ENCODE results near the gene TSC22D2. TPM values are rescaled to one million over a fixed set of nuclear protein-coding genes. Genes with fewer than 3 reads are reported as not detected.

TSC22D2 gene
- total RNA-seq, 1 donor from 2014 or later, result 64.4 TPM

DNA sequence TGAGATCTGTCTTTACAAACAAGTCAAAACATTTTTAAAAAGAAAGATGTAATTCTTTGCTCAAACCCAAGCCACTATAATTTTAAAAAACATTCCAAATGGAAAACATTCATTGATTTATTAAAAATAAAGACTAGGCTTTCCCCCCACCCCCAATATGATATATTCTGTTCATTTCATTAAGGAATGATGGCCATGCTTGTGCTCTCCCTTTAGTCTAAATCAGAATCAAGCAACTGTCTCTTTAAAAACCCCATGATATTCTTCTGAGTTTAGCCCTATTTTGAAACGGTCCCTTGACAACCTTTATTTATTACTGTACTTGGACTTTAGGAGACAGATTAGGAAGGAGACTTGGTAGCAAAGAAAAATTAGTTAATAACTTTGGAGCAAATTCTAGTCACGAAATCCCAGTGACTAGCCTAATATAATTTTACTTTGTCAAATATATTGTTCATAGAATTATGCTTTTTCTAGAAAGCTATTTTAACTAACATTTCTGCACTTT is 38.4 kb downstream of the TSC22D2 start:
- H3K4me1 Mint-ChIP-seq (ENCODE audit: unreplicated experiment), result peaks cover 27% of the 10 kb centered on the region
- H3K27me3 Mint-ChIP-seq, result no peaks in the 10 kb centered on the region
- H3K36me3 Mint-ChIP-seq, result peaks cover 34% of the 10 kb centered on the region
- H3K27ac Mint-ChIP-seq, result no peak overlapping the region
- peaks cover 5% of the 10 kb centered on the region for H3K9me3 Mint-ChIP-seq
- TF ChIP-seq, protein P1, sequence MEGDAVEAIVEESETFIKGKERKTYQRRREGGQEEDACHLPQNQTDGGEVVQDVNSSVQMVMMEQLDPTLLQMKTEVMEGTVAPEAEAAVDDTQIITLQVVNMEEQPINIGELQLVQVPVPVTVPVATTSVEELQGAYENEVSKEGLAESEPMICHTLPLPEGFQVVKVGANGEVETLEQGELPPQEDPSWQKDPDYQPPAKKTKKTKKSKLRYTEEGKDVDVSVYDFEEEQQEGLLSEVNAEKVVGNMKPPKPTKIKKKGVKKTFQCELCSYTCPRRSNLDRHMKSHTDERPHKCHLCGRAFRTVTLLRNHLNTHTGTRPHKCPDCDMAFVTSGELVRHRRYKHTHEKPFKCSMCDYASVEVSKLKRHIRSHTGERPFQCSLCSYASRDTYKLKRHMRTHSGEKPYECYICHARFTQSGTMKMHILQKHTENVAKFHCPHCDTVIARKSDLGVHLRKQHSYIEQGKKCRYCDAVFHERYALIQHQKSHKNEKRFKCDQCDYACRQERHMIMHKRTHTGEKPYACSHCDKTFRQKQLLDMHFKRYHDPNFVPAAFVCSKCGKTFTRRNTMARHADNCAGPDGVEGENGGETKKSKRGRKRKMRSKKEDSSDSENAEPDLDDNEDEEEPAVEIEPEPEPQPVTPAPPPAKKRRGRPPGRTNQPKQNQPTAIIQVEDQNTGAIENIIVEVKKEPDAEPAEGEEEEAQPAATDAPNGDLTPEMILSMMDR (conservative IDR thresholded peaks at IDR 0.05), result no peak
- no peak overlapping the region for H3K4me3 Mint-ChIP-seq
- DNase-seq (ENCODE audit: extremely low spot score, unreplicated experiment), result no peak

DNA sequence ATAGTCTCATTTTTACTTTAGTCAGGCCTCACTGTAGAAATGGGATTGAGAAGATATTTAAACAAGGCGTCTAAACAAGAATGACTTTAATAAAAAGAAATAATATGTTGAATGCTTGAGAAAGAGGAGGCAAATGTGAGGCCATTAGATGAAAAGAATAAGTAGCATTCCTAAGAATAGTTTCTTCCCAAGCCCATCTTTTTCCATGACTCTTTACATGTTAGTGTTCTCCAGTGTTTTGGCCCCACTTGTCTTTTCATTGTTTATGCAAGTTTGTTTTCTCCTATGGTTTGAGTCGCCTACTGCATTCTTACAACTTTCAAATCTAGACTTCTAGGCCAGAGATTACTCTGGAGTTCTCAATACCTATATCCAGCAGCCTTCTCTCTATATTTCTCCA is 39.0 kb downstream of the TSC22D2 start:
- no peak overlapping the region for H3K4me3 Mint-ChIP-seq
- no peak for DNase-seq (ENCODE audit: extremely low spot score, unreplicated experiment)
- TF ChIP-seq, protein P1 (conservative IDR thresholded peaks at IDR 0.05), result no peak
- H3K9me3 Mint-ChIP-seq, result peaks cover 5% of the 10 kb centered on the region
- H3K27me3 Mint-ChIP-seq, result no peaks in the 10 kb centered on the region
- H3K4me1 Mint-ChIP-seq (ENCODE audit: unreplicated experiment), result peaks cover 27% of the 10 kb centered on the region
- H3K36me3 Mint-ChIP-seq, result peaks cover 29% of the 10 kb centered on the region
- H3K27ac Mint-ChIP-seq, result peak overlapping the region; percentile 14

DNA sequence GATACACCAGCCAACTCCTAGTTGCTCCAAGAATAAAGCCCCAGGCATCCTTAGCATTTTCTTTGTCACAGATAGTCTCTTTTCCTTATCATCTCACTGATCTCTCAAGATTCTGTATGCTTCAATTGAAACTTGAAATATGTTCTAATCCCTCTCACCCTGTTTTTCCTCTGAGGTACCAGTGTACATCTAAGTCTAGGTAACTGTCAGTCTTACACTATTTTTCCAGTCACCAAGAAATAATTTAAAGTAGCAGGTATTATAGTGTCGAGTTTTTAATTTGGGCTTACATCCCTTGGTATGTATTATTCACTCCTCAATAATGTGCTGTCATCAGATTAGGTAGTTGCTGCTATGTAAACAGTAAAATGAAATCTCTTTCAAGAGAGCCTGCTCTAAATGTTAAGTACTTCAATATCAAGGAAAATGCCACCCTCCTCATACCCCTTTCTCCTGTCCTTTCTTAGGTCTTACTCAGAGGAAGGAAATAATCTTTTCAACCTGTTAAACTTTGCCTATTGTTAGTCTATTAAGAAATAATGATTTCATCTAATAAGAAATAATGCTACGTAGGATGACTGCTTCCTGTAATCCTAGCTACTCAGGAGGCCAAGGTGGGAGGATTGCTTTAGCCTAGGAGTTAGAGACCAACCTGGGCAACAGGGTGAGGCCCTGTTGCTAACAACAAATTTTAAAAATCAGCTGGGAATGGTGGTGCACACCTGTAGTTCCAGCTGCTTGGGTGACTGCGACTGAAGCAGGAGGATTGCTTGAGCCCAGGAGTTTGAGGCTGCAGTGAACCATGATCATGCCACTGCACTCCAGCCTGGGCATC is 39.8 kb downstream of the TSC22D2 start:
- H3K27me3 Mint-ChIP-seq, result no peaks in the 10 kb centered on the region
- H3K4me1 Mint-ChIP-seq (ENCODE audit: unreplicated experiment), result peaks cover 27% of the 10 kb centered on the region
- TF ChIP-seq, protein P1 (conservative IDR thresholded peaks at IDR 0.05), result no peak
- H3K36me3 Mint-ChIP-seq, result peaks cover 23% of the 10 kb centered on the region
- H3K9me3 Mint-ChIP-seq, result peaks cover 5% of the 10 kb centered on the region
- peak overlapping the region; percentile 35 for H3K4me3 Mint-ChIP-seq
- no peak for DNase-seq (ENCODE audit: extremely low spot score, unreplicated experiment)
- H3K27ac Mint-ChIP-seq, result peak overlapping the region; percentile 14

DNA sequence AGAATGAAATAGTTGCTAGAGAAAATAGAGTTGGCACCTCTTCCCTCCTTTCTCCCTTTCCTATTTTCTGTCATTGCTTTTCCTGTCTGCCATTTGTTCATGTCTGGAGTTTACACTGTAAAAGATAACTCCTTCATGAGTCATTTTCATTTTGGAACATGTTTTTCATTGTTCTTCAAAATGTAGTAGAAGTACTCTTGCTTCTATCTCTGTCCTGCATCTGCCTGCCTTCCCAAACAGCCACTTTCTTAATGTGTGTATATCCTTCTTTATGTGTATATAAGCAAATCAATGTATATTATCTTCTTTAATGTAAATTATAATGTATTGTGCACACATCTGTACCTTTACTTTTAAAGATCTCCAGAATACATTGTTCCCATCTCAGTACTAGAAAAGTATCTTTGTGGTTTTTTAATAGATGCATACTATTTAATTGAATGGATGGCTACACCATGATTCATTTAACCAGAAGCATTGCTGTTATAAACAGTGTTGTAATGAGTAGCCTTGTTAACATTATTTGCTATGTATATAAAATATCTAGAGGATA is 41.1 kb downstream of the TSC22D2 start:
- Mint-ChIP-seq H3K4me1 (ENCODE audit: unreplicated experiment) (peaks cover 39% of the 10 kb centered on the region), H3K9me3 (no peaks in the 10 kb centered on the region), H3K27ac (peak overlapping the region; percentile 38), H3K36me3 (peaks cover 13% of the 10 kb centered on the region), H3K27me3 (no peaks in the 10 kb centered on the region), H3K4me3 (no peak overlapping the region)
- TF ChIP-seq, protein P1 (conservative IDR thresholded peaks at IDR 0.05), result no peak
- DNase-seq (ENCODE audit: extremely low spot score, unreplicated experiment), result no peak

DNA sequence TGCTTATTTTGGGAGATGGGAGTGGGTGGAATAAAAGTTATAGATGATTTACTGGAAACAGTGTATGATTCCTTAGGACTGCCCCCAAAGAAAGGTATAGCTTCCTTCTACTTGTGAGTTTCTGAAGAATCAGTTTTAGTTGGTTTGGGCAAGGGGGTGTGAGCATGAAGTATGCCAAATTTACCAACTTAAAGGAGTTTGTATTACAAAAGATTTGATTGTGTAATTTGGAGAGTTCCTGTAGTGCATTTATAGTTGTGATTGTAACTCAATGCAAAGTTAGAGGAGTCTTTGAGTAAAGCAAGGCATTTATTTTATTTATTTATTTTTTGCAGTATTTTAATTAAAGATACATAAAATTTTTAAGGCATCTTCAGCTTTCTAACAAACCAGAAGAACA is 42.8 kb downstream of the TSC22D2 start:
- Mint-ChIP-seq H3K36me3 (peaks cover 16% of the 10 kb centered on the region), H3K27ac (no peak overlapping the region), H3K4me1 (ENCODE audit: unreplicated experiment) (peaks cover 40% of the 10 kb centered on the region), H3K4me3 (no peak overlapping the region), H3K9me3 (no peaks in the 10 kb centered on the region), H3K27me3 (no peaks in the 10 kb centered on the region)
- no peak for DNase-seq (ENCODE audit: extremely low spot score, unreplicated experiment)
- TF ChIP-seq, protein P1 (conservative IDR thresholded peaks at IDR 0.05), result no peak

Measured in type B pancreatic cell (in vitro differentiated cells).